ENCODE data around the gene PRSS38. TPM values are rescaled to one million over a fixed set of nuclear protein-coding genes. Genes with fewer than 3 reads are reported as not detected.

Gene PRSS38
- polyA plus RNA-seq, 2 of the 4 experiments (the other 2 are of a cell fraction) = not detected

GRCh38 chr1:227841096-227841495, 25.6 kb downstream of the PRSS38 start:
- TF ChIP-seq FOSL2 (IDR thresholded peaks at IDR 0.05) = no peak
- no peak for TF ChIP-seq FOSL2 (CRISPR knock-in tag; IDR thresholded peaks at IDR 0.05)
- FAIRE-seq = no peak
- Histone ChIP-seq H3K4me2 (no peak overlapping the region), H3K4me3 (no peak overlapping the region), H3K4me1 (no peaks in the 10 kb centered on the region), H3K27ac (no peak overlapping the region), H3K9me3 (no peaks in the 10 kb centered on the region; the same call in 2 of the 3 replicates)
- POLR2A ChIA-PET = no interaction called here
- CTCF ChIA-PET = interaction anchor here (0.9 kb wide), 1 partner anchor 51 kb away, joined by 3 read pairs; no protein-coding TSS in a partner anchor
- WGBS (ENCODE audit: missing lambda C conversion rate) = 69% methylated on average over 9 of the region's 9 CpGs
- DNase-seq (ENCODE audit: low read depth in 1 of 2, low spot score in 1 of 2) = no peak
- ATAC-seq = no peak

- H3K4me2 ChIP-seq = no peak overlapping the region
- H3K27ac ChIP-seq = no peak overlapping the region
- no peak for TF ChIP-seq RARB (CRISPR knock-in tag; IDR thresholded peaks at IDR 0.05)
- TF ChIP-seq ZSCAN20 (CRISPR knock-in tag; IDR thresholded peaks at IDR 0.05) = no peak
- TF ChIP-seq EP300 (IDR thresholded peaks at IDR 0.05) = no peak
- no peak for TF ChIP-seq HES2 (IDR thresholded peaks at IDR 0.05)
- no peak for TF ChIP-seq FOSB (CRISPR knock-in tag; IDR thresholded peaks at IDR 0.05)
- TF ChIP-seq NR3C1 (IDR thresholded peaks at IDR 0.05) = no peak
- TF ChIP-seq USF2 (IDR thresholded peaks at IDR 0.05) = no peak
- TF ChIP-seq CBX8 (IDR thresholded peaks at IDR 0.05) = no peak
- ChIA-PET CTCF (interaction anchor here (0.6 kb wide), 2 partner anchors 9 to 1130 kb away, joined by 3 to 4 read pairs; no protein-coding TSS in a partner anchor), POLR2A (no interaction called here)
- no peak for ATAC-seq
- no peak for FAIRE-seq
- DNase-seq (ENCODE audit: low read depth in 1 of 2, low spot score in 1 of 2) = no peak
- peaks cover 9% of the 10 kb centered on the region; the same call in 2 of the 3 replicates for H3K9me3 ChIP-seq
- H3K4me3 ChIP-seq = no peak overlapping the region
- no peaks in the 10 kb centered on the region for H3K4me1 ChIP-seq
- WGBS (ENCODE audit: missing lambda C conversion rate) = 39% methylated on average over 4 of the region's 5 CpGs
Observed at GRCh38 chr1:227844320-227845146, 29.1 kb downstream of the PRSS38 start.

GRCh38 chr1:227845147-227845458, 29.6 kb downstream of the PRSS38 start:
- WGBS (ENCODE audit: missing lambda C conversion rate) = 20% methylated on average over 1 of the region's 3 CpGs
- no peak for TF ChIP-seq EHMT2 (IDR thresholded peaks at IDR 0.05; ENCODE audit: low read depth)
- ChIA-PET CTCF (interaction anchor here (0.6 kb wide), 2 partner anchors 9 to 1131 kb away, joined by 3 to 4 read pairs; no protein-coding TSS in a partner anchor), POLR2A (no interaction called here)
- FAIRE-seq (no peak), DNase-seq (ENCODE audit: low read depth in 1 of 2, low spot score in 1 of 2) (no peak), ATAC-seq (no peak)
- H3K4me2 ChIP-seq = no peak overlapping the region
- H3K4me3 ChIP-seq = no peak overlapping the region
- H3K4me1 ChIP-seq = no peaks in the 10 kb centered on the region
- H3K27ac ChIP-seq = no peak overlapping the region
- peaks cover 9% of the 10 kb centered on the region; the same call in 2 of the 3 replicates for H3K9me3 ChIP-seq

- Histone ChIP-seq H3K4me1 (no peaks in the 10 kb centered on the region), H3K27ac (no peak overlapping the region), H3K9me3 (peaks cover 9% of the 10 kb centered on the region; the same call in 2 of the 3 replicates), H3K4me2 (no peak overlapping the region), H3K4me3 (no peak overlapping the region)
- ChIA-PET POLR2A (no interaction called here), CTCF (interaction anchor here (0.6 kb wide), 1 partner anchor 1131 kb away, joined by 3 read pairs; no protein-coding TSS in a partner anchor)
- DNase-seq (ENCODE audit: low read depth in 1 of 2, low spot score in 1 of 2) (no peak), ATAC-seq (no peak), FAIRE-seq (no peak)
- WGBS (ENCODE audit: missing lambda C conversion rate) = 67% methylated on average over 4 of the region's 7 CpGs
- TF ChIP-seq TFCP2L1 (CRISPR knock-in tag; IDR thresholded peaks at IDR 0.05) = no peak
- no peak for TF ChIP-seq HDAC2 (IDR thresholded peaks at IDR 0.05)
- TF ChIP-seq GATA3 (IDR thresholded peaks at IDR 0.05; ENCODE audit: borderline replicate concordance) = no peak
- no peak for TF ChIP-seq TP53 (CRISPR knock-in tag; IDR thresholded peaks at IDR 0.05)
- no peak for TF ChIP-seq FOSB (CRISPR knock-in tag; IDR thresholded peaks at IDR 0.05)
- TF ChIP-seq CBX2 (IDR thresholded peaks at IDR 0.05; ENCODE audit: borderline replicate concordance, low read depth) = no peak
- TF ChIP-seq RARB (CRISPR knock-in tag; IDR thresholded peaks at IDR 0.05) = no peak
Observed at GRCh38 chr1:227845519-227845918, 30.0 kb downstream of the PRSS38 start.
